ENCODE results near the gene MAN1B1.

MAN1B1 gene

DNA sequence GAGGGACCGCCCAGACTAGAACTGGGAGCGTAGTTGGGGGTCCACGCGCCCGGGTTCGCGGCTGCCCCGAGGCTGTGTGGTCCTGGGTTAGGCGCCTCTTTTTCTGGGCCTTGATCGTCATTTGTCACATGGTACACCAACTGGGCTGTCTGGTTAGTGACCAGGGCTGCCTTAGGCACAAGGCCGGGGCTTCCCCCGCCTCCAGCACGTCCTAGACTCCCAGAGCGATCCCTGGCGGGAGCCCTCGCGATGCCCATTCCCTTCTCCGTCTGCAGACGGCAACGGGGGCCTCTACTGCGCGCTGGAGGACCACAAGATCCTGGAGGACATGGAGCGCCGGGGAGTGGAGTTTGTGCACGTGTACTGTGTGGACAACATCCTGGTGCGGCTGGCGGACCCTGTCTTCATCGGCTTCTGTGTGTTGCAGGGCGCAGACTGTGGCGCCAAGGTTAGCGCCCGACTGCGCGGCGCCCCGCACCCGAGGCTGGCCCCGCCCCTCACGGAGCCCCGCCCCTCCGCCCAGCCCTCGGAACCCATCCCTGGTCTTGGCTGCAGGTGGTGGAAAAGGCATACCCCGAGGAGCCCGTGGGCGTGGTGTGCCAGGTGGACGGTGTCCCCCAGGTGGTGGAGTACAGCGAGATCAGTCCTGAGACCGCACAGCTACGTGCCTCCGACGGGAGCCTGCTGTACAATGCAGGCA is 7.9 kb upstream of the MAN1B1 start:
- TF ChIP-seq, protein P1, sequence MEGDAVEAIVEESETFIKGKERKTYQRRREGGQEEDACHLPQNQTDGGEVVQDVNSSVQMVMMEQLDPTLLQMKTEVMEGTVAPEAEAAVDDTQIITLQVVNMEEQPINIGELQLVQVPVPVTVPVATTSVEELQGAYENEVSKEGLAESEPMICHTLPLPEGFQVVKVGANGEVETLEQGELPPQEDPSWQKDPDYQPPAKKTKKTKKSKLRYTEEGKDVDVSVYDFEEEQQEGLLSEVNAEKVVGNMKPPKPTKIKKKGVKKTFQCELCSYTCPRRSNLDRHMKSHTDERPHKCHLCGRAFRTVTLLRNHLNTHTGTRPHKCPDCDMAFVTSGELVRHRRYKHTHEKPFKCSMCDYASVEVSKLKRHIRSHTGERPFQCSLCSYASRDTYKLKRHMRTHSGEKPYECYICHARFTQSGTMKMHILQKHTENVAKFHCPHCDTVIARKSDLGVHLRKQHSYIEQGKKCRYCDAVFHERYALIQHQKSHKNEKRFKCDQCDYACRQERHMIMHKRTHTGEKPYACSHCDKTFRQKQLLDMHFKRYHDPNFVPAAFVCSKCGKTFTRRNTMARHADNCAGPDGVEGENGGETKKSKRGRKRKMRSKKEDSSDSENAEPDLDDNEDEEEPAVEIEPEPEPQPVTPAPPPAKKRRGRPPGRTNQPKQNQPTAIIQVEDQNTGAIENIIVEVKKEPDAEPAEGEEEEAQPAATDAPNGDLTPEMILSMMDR (IDR thresholded peaks at IDR 0.05), result no peak
- Histone ChIP-seq H3K4me3 (peak overlapping the region; percentile 72), H3K27ac (no peak overlapping the region)
- no peak for DNase-seq (ENCODE audit: low spot score)

DNA sequence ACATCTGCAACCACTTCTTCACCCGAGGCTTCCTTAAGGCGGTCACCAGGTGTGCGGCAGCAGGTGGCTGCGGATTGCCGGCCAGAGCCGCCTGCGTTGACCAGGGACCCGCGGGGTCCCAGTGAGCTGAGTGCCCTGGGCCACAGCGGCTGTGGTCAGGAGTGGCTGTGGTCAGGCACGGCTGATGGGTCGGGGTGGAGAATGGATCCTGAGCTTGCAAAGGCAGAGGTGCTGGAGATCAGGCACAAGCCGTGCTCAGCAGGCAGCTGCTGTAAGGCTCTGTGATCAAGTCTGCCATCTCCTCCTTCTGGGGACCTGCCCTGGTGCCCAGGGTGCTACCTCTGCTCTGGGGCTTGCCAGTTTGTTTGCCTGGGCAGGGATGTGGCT is 7.4 kb upstream of the MAN1B1 start:
- TF ChIP-seq, protein P1 (IDR thresholded peaks at IDR 0.05), result no peak
- DNase-seq (ENCODE audit: low spot score), result no peak
- Histone ChIP-seq H3K4me3 (no peak overlapping the region), H3K27ac (no peak overlapping the region)

DNA sequence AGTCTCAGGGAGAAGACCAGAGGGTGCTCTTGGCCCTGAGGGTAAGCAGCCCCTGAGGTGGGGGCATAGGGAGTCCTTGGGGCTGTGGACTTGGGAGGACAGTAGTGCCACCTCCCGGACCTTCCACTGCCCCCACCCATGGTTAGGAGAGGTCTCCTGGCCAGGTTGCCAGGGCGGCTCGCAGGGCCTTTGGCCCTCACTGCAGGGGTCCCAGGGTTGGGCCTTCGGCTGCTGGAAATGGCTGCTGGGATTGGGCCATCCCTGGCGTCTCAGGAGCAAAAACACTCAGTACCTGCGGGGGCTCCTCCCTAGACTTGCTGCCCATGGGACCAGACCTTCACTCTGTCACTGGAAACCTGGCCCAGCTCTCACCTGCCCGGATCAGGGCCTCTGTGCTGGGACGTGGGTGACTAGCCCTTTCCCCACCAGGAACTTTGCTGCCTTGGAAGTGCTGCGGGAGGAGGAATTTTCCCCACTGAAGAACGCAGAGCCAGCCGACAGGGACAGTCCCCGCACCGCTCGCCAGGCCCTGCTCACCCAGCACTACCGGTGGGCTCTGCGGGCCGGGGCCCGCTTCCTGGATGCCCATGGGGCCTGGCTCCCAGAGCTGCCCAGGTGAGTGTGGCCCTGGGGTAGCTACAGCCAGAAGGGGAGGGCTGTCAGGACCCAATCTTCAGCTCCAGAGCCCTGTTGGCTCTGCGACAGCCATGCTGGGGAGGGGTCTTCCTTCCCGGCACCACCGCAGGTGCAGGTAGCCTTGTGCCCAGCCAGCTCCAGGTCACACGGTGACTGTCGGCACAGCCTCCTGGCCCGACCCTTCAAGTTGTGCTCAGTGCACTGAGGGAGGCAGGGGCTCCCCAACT is 6.3 kb upstream of the MAN1B1 start:
- no peak for DNase-seq (ENCODE audit: low spot score)
- no peak overlapping the region for H3K27ac ChIP-seq
- no peak overlapping the region for H3K4me3 ChIP-seq
- TF ChIP-seq, protein P1 (IDR thresholded peaks at IDR 0.05), result no peak

DNA sequence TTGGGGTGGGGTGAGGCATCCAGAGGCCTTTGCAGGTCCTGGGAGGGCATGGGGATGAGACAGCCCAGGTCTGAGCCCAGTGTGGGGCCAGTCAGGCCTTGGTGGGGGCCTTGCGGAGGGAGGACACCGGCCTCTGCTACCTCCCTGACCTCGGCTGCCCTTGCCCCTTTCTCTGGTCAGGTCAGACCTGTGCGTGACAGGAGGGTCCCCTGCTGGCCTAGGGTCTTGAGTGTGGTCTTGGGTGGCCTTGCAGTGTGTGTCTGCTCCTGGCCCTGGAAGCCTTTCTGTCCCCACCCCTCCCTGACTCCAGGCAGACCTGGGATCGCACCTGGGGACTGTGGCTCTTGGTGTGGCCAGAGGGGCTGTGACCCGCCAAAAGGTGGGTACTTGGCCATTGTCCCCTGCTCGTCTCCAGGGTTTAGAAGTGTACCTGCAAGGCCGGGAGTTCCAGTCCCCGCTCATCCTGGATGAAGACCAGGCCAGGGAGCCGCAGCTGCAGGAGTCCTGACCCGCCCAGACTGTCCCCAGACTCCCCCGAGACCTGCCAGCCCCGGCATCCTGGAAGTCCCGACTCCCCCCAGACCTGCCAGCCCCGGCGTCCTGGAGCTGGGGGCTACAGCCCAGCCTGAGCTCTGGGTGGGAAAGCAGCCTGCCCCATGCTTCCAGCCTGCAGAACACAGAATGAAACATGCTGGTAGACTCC is 4.4 kb upstream of the MAN1B1 start:
- Histone ChIP-seq H3K4me3 (no peak overlapping the region), H3K27ac (peak overlapping the region in 1 of 2 donors; percentile 78)
- no peak for DNase-seq (ENCODE audit: low spot score)
- TF ChIP-seq, protein P1 (IDR thresholded peaks at IDR 0.05), result no peak

DNA sequence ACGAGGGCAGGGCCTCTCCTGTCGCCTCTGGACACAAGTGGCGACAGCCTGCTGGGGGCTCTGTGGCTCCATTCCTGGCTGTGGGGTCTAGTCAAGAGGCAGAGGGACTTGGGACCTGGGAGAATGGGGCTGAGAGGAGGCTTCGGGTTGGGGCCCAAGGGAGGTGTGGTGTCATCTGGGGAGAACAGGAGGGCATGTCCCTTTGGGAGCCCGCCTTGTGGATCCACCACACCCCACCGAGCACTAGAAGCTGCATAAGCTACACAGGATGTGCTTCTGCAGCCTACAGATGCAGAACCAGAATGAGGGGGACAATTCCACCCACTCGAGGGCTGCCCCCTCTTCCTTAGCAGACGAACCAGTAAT is 3.9 kb upstream of the MAN1B1 start:
- peak overlapping the region; percentile 38 to 78 for H3K27ac ChIP-seq
- no peak for DNase-seq (ENCODE audit: low spot score)

DNA sequence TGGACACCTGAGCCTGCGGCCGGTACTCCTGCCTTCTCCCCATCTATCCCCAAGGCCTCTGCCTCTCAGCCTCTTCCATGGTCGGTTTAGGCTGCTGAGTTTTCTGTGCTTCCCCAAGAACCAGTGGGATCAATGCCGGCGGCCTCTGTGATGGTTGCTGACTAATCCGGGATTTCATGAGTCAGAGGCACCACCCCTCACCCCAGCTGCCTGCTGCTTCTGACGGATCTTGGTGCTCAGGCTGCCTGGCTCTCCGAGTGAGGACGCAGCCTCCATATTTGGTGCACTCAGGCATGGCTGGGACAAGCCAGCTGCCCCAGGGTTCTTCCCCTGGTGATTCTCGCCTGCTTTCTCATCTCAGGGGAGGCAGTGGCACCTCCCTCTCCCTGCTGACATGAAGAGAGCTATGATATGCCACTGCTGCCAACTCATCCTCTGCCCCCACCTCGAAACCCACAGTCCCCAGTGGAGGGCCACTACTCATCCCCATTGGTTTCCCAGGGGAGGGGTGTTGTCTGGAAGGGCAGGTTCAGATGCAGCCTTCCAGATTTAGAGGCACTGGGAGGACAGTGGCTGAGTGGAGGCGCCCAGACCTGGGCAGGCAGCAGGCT is 3.3 kb upstream of the MAN1B1 start:
- no peak for DNase-seq (ENCODE audit: low spot score)

More for the DNA sequence above, 3.9 kb upstream of the MAN1B1 start:
- TF ChIP-seq, protein P1 (IDR thresholded peaks at IDR 0.05), result no peak
- H3K4me3 ChIP-seq, result no peak overlapping the region

More for the DNA sequence above, 3.3 kb upstream of the MAN1B1 start:
- Histone ChIP-seq H3K4me3 (no peak overlapping the region), H3K27ac (peak overlapping the region; percentile 38 to 78)
- TF ChIP-seq, protein P1 (IDR thresholded peaks at IDR 0.05), result no peak
